ENCODE results near the gene SHANK3. TPM values are rescaled to one million over a fixed set of nuclear protein-coding genes. Genes with fewer than 3 reads are reported as not detected.

The SHANK3 gene
- total RNA-seq, 1 donor from 2014 or later = not detected

GRCh38 chr22:50678651-50679521, 6.3 kb downstream of the SHANK3 start:
- Mint-ChIP-seq H3K36me3 (ENCODE audit: low read depth) (no peaks in the 10 kb centered on the region), H3K27ac (no peak overlapping the region), H3K4me3 (no peak overlapping the region), H3K4me1 (peaks cover 4% of the 10 kb centered on the region), H3K9me3 (peaks cover 3% of the 10 kb centered on the region), H3K27me3 (peaks cover 16% of the 10 kb centered on the region)
- intact Hi-C loops (cut with micrococcal nuclease) = no loop called here
- DNase-seq (no peak), ATAC-seq (ENCODE audit: low read depth) (no peak)
- ChIA-PET CTCF (no interaction called here), POLR2A (no interaction called here)
- TF ChIP-seq CTCF (IDR thresholded peaks at IDR 0.05) = no peak

GRCh38 chr22:50683086-50683993, 10.7 kb downstream of the SHANK3 start:
- Mint-ChIP-seq H3K4me1 (peaks cover 4% of the 10 kb centered on the region), H3K9me3 (peaks cover 3% of the 10 kb centered on the region), H3K4me3 (no peak overlapping the region), H3K27ac (no peak overlapping the region), H3K36me3 (ENCODE audit: low read depth) (no peaks in the 10 kb centered on the region), H3K27me3 (no peaks in the 10 kb centered on the region)
- DNase-seq = no peak
- TF ChIP-seq CTCF (IDR thresholded peaks at IDR 0.05) = no peak
- ATAC-seq (ENCODE audit: low read depth) = no peak
- intact Hi-C loops (cut with micrococcal nuclease) = no loop called here
- POLR2A ChIA-PET = no interaction called here
- CTCF ChIA-PET = no interaction called here

GRCh38 chr22:50683994-50684371, 11.4 kb downstream of the SHANK3 start:
- Mint-ChIP-seq H3K4me1 (peaks cover 4% of the 10 kb centered on the region), H3K9me3 (peaks cover 3% of the 10 kb centered on the region), H3K4me3 (no peak overlapping the region), H3K27ac (no peak overlapping the region), H3K36me3 (ENCODE audit: low read depth) (no peaks in the 10 kb centered on the region), H3K27me3 (no peaks in the 10 kb centered on the region)
- intact Hi-C loops (cut with micrococcal nuclease) = no loop called here
- ATAC-seq (ENCODE audit: low read depth) = no peak
- ChIA-PET CTCF (no interaction called here), POLR2A (no interaction called here)
- TF ChIP-seq CTCF (IDR thresholded peaks at IDR 0.05) = no peak
- DNase-seq = no peak

GRCh38 chr22:50684501-50684900, 11.9 kb downstream of the SHANK3 start:
- no peak for TF ChIP-seq CTCF (IDR thresholded peaks at IDR 0.05)
- no peak for DNase-seq
- POLR2A ChIA-PET = no interaction called here
- no peaks in the 10 kb centered on the region for H3K36me3 Mint-ChIP-seq (ENCODE audit: low read depth)
- intact Hi-C loops (cut with micrococcal nuclease) = no loop called here
- H3K4me3 Mint-ChIP-seq = no peak overlapping the region
- peaks cover 3% of the 10 kb centered on the region for H3K9me3 Mint-ChIP-seq
- H3K27me3 Mint-ChIP-seq = no peaks in the 10 kb centered on the region
- H3K27ac Mint-ChIP-seq = no peak overlapping the region
- CTCF ChIA-PET = no interaction called here
- no peak for ATAC-seq (ENCODE audit: low read depth)
- H3K4me1 Mint-ChIP-seq = peaks cover 4% of the 10 kb centered on the region

GRCh38 chr22:50684986-50685385, 12.4 kb downstream of the SHANK3 start:
- Mint-ChIP-seq H3K4me1 (peaks cover 4% of the 10 kb centered on the region), H3K27ac (no peak overlapping the region), H3K36me3 (ENCODE audit: low read depth) (no peaks in the 10 kb centered on the region), H3K9me3 (peaks cover 3% of the 10 kb centered on the region), H3K4me3 (no peak overlapping the region), H3K27me3 (no peaks in the 10 kb centered on the region)
- DNase-seq (no peak), ATAC-seq (ENCODE audit: low read depth) (no peak)
- no peak for TF ChIP-seq CTCF (IDR thresholded peaks at IDR 0.05)
- POLR2A ChIA-PET = no interaction called here
- CTCF ChIA-PET = no interaction called here
- intact Hi-C loops (cut with micrococcal nuclease) = no loop called here
